ENCODE measurements around the gene GALNT6.

The GALNT6 gene

GRCh38 chr12:51406290-51406689 lies 15.1 kb upstream of the GALNT6 start:
- DNase-seq (ENCODE audit: low read depth): no peak

GRCh38 chr12:51405801-51406207 lies 14.6 kb upstream of the GALNT6 start:
- DNase-seq (ENCODE audit: low read depth): no peak

- no peak for DNase-seq (ENCODE audit: low read depth)
Observed at GRCh38 chr12:51404627-51405026, 13.4 kb upstream of the GALNT6 start.

- no peak for DNase-seq (ENCODE audit: low read depth)
Observed at GRCh38 chr12:51403681-51404136, 12.5 kb upstream of the GALNT6 start.

- DNase-seq (ENCODE audit: low read depth): no peak
Observed at GRCh38 chr12:51403159-51403558, 12.0 kb upstream of the GALNT6 start.

- no peak for DNase-seq (ENCODE audit: low read depth)
Observed at GRCh38 chr12:51401900-51402299, 10.7 kb upstream of the GALNT6 start.

- DNase-seq (ENCODE audit: low read depth): no peak
Observed at GRCh38 chr12:51401486-51401885, 10.3 kb upstream of the GALNT6 start.

GRCh38 chr12:51401020-51401419 lies 9.8 kb upstream of the GALNT6 start:
- DNase-seq (ENCODE audit: low read depth): no peak

- DNase-seq (ENCODE audit: low read depth): no peak
Observed at GRCh38 chr12:51399891-51400290, 8.7 kb upstream of the GALNT6 start.

- no peak for DNase-seq (ENCODE audit: low read depth)
Observed at GRCh38 chr12:51397670-51398069, 6.5 kb upstream of the GALNT6 start.

GRCh38 chr12:51395283-51396230 lies 4.4 kb upstream of the GALNT6 start:
- DNase-seq (ENCODE audit: low read depth): no peak

- DNase-seq (ENCODE audit: low read depth): peak; percentile 29
Observed at GRCh38 chr12:51393676-51394545, 2.7 kb upstream of the GALNT6 start.

GRCh38 chr12:51392556-51393237 lies 1.5 kb upstream of the GALNT6 start:
- no peak for DNase-seq (ENCODE audit: low read depth)

GRCh38 chr12:51390891-51391282 lies 319 bp downstream of the GALNT6 start:
- no peak for DNase-seq (ENCODE audit: low read depth)

GRCh38 chr12:51390457-51390856 lies 749 bp downstream of the GALNT6 start:
- no peak for DNase-seq (ENCODE audit: low read depth)

- no peak for DNase-seq (ENCODE audit: low read depth)
Observed at GRCh38 chr12:51389302-51389999, 1.8 kb downstream of the GALNT6 start.

GRCh38 chr12:51388846-51389245 lies 2.4 kb downstream of the GALNT6 start:
- no peak for DNase-seq (ENCODE audit: low read depth)

- no peak for DNase-seq (ENCODE audit: low read depth)
Observed at GRCh38 chr12:51388069-51388799, 3.0 kb downstream of the GALNT6 start.

GRCh38 chr12:51386351-51386750 lies 4.9 kb downstream of the GALNT6 start:
- no peak for DNase-seq (ENCODE audit: low read depth)

GRCh38 chr12:51383269-51383905 lies 7.8 kb downstream of the GALNT6 start:
- DNase-seq (ENCODE audit: low read depth): no peak

All from activated T-helper 9 cell treated with anti-CD3 and anti-CD28 coated beads, Interleukin-2, amount 50 U/mL, for 16 hours (primary cell).